GM18499 (cell line): ENCODE data around the gene B4GALT2.

Experiments used
- ATAC-seq: cut with Tn5 transposase; IDR thresholded peaks from one replicate; pipeline ENCODE4 v1.9.1; 2021; ENCODE audit warnings: moderate number of reproducible peaks; ENCODE audit not compliant: insufficient read depth, unreplicated experiment

Gene B4GALT2

DNA sequence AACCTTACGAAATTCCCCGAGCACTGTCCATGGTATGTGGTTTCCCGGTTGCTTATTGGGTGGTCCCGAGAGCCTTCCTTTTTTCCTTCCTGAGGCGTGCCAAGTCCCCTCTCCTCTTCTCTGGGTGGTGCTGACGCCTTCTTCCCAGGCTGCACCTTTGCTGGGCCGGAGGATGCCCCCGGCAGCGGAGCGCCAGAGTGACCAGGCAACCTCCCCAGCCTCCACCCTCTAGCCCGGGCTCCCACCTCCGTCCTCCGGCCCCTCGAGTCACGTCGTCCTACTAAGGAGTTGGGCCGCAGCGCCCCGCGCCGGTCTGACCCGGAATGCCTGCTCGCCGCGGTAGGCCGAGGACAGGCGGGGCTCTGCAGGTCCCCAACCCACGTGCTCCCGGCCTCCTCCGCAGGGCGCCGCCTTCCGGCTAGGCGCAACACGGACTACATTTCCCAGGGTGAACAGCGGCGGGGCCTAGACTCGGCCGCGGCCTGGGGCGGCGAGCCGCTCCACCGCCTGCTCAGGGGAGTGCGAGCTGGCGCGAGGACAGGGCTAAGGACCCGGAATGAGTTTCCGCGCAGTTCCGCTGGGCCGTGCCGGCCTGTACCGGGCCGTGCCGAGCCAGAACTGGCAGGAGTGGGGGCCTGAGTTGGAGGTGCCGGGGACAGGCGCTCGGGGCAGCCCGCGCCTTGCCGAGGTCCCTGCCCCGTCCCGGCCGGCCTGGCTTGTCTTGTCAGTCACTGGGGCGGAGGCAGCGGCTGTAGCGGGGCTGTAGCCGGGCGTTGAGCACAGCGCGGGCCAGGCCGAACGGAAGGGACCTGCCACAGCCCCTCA is 32.6 kb upstream of the B4GALT2 start, which contains the start of gene IPO13:
Gene IPO13 (plus strand): TSS at position 715 of the 825 bp plus-strand sequence. CDS start 651 bp downstream, outside the sequence.
- ATAC-seq = peak; percentile 70

DNA sequence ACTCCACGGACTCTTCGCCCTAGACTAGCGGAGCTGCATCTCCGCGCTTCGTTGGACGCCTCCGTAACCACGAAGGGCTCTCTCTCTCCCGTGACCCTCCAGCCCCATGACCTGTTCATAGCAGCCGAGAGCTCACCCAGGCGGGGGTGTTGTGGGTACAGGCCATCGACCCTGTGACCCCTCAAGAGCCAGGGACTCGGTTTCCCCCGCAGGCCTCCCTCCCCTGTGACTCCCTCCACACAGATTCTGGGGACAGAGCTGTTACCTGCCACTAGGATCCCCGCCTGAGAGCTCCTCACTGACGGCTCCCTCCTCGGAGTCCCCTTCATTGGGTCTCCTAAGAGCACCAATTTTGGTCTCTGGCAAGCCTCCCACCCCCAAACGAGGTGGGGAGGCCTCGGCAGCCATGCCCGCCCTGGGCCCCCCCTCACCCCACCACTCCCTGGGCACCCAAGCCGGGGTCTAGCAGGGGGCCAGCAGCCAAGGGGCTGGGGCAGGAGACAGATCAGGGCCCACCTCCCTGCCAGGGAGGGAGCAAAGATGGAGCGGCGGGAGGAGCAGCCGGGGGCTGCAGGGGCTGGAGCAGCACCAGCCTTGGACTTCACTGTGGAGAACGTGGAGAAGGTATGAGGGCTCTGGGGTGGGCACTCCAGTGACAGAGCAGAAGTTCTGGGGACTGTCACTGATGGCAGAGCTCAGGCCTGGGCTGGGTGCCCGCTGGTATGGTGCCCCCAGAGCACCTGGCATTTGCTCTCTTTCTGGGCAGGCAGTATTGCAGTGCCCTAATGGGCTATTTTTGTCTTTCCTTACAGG is 31.7 kb upstream of the B4GALT2 start:
- no peak for ATAC-seq

DNA sequence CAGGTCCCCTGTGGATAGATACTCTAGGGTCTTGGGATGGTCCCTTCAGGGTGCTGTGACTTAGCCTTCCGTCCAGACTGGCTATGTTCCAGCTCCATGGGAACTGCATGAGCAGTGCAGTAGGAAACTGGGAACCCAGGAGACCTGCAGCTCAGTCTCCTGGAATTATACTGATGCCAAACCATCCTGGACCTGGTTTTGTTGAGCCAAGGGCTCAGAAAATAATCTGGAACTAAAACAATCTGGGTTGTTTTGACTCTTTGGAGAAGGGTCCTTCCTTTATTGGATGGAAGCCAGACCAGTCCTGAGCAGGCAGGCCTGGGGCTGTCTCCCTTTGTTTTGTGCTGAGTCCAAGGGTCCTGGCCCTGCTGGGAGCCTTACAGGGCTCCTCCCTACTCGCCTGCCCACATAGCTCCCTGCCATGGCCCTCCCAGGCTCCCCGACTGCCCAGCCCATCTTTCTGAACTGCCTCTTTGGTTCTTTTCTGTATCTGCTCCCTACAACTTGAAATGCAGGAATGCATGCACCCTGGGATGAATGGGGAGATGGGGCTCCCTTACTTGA is 31.1 kb upstream of the B4GALT2 start:
- ATAC-seq = no peak

DNA sequence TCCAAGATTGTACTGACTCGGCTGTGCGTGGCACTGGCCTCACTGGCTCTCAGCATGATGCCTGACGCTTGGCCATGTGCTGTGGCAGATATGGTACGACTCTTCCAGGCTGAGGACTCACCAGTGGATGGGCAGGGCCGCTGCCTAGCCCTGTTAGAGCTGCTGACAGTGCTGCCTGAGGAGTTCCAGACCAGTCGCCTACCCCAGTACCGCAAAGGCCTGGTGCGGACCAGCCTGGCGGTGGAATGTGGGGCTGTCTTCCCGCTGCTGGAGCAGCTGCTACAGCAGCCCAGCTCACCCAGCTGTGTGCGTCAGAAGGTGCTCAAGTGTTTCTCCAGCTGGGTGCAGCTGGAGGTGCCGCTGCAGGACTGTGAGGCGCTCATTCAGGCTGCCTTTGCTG is 29.3 kb upstream of the B4GALT2 start:
- ATAC-seq = no peak

DNA sequence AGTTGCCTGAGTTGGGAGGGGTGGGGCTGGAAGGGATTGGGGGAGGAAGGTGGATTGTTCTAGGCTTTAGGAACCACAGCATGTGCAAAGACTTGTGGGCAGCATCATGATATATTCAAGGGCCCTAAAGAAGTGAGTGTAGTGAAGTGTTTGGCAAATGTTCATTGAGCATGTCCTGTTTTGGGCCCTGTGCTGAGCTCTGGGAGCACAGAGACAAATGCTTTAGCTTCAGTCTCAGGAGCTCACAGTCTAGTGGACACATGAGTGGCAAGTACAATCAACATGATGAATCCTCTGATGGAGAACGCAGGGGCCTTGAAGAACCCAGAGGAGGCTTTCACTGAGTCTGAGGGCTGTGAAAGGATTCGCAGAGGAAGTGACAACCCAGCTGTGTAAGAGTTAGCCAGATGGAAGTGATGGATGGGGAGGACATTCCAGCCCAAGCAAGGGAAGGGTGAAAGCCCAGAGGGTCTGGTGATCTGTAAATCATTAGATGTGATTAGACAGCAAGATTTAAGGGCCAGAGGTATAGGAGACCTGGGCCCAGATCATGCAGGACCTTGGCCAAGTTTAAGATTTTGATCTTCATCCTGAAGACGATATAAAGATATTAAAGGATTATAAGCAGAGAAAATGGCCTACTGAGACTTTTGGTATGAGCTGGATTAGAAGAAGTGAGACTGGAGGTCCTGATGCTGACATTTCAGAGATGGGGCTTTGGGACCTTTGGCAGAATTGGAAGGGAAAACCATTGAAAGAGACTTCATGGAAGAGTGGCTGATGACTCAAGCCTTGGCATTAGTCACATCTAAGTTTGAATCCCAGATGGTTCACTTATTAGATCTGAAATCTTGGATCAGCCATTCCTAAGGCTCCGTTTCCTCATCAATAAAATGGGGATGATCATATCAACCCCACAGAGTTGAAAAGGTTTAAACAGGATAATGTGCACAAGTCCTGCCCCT is 27.7 kb upstream of the B4GALT2 start:
- no peak for ATAC-seq

DNA sequence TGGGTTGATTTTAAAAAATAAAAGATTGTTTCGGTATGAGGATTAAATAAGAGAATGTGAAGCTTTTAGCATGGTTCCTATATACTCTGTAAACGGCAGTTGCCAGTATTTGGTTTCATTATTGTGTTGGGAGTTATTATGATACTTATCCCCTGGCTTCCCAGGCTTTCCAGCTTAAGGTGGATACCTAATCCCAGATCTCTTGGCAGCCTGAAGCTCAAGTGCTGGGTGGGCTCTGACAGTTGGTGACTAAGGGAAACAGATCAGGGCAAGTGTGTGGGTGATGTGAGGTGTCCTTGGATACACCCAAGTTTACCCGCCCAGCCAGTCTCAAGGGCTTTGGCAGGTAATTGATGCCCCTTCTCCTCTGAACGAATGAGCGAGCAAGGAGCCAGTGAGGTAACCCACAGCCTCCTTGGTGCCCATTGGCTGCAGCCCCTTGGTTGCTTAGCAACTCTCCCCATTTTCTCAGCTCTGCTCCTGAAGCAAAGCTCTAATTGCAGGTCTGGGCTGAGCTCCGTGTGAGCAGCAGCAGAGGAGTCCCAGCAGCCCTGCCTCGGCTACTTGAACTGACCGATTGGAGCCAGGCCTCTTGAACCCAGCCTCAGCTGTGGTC is 26.2 kb upstream of the B4GALT2 start:
- ATAC-seq = no peak

DNA sequence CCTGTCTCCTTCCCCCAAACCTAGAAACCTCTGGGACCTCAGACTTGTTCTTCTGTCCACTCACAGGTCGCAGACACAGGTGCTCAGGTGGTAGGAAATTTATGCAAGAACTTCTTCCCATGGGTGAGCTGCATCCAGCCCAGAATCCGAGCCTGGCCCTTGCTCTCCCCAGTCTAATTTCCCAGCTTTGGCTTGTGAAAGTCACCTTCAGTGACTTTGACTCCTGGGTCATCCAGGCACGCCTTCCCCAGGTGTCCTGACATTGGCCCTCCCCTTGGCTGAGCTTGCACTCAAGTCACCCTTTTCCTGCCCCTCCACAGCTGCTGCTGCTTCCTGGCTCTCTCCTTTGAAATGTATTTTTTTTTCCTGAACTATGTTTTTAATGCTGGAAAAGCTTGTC is 25.6 kb upstream of the B4GALT2 start:
- no peak for ATAC-seq

DNA sequence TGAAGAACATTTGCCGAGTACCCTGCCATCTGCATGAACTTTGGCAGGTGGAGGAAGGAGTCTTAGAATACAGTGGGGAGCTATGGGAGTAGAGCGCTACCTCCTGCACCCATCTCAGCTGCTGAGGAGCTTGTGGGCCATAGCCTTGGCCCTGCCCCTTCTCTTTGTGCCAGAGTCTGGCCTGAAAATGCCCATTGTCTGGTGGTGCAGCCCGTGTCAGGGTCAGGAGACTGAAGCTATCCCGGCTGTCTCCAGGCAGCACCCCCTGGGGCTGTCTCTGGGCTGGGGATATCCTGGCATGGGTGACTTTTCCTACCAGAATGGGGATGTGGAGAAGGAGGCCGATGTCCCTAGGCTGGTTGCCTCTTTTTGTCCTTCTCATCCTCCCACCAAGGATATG is 25.0 kb upstream of the B4GALT2 start:
- no peak for ATAC-seq

DNA sequence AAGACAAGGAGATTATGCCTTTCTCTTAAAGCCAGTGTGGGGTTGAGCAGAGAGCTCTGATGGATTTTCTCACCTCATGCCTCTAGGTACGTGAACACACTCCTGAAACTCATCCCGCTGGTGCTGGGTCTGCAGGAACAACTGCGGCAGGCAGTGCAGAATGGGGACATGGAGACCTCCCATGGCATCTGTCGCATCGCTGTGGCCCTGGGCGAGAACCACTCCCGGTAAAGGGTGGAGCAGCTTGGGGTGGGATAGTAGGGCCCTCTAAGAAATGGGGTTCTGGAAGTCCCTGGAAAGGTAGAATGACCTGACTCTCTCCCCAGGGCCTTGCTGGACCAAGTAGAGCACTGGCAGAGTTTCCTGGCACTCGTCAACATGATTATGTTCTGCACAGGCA is 22.8 kb upstream of the B4GALT2 start:
- no peak for ATAC-seq

DNA sequence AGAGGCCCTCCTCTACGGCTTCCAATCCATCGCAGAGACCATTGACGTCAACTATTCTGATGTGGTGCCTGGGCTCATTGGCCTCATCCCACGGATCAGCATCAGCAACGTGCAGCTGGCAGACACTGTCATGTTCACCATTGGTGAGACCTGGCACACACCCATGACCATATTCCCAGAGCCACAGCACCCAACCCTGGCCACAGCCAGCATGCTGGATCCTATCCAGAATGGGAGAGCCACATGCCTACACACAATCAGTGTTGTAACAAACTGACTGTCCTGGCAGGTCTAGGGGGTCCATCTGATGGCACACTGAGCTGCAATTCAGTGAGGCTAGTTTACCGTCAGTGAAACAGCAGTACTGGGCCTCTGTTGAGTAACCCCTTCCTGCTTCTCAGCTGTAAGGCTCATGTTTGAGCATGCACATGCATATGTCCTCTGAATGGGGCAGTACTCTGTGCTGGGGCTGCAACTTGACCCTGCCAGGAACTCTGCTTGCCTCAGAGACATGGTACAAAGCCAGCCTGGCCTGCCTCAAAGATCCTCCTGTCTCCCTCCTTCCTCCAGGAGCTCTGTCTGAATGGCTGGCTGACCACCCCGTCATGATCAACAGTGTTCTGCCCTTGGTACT is 21.5 kb upstream of the B4GALT2 start:
- ATAC-seq = no peak

DNA sequence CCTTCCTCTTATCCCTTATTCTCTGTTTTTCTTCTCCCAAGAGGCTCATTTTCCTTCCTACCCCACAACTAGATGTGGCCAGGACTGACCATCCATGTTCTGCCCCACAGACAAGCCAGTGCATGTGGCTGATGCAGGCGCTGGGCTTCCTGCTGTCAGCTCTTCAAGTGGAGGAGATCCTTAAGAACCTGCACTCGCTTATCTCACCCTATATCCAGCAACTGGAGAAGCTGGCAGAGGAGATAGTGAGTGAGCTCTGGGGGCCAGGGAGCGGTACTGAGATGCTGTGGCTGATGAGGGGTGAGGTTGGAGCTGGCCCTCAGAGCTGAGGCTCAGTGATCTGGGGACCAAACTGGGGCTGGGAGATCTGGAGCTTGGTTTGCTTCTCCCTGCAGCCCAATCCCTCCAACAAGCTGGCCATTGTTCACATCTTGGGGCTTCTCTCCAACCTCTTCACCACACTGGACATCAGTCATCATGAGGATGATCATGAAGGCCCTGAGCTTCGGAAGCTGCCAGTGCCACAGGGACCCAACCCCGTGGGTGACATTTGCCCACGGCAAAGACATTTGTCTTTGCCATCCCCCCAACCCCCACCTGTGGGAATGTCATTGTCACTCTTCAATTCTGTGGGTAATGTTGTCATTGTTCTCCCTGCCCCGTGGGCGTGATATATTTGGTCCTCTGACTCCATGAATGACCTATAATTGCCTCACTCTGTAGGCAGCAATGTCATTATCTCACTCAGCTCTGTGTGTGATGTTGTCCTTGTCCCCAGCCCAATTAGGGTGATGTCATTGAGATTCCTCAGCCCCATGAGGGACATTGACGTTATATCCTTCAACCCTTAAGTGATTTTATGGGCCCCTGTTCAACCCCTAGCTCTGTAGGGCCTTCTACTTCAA is 20.4 kb upstream of the B4GALT2 start:
- ATAC-seq = no peak

DNA sequence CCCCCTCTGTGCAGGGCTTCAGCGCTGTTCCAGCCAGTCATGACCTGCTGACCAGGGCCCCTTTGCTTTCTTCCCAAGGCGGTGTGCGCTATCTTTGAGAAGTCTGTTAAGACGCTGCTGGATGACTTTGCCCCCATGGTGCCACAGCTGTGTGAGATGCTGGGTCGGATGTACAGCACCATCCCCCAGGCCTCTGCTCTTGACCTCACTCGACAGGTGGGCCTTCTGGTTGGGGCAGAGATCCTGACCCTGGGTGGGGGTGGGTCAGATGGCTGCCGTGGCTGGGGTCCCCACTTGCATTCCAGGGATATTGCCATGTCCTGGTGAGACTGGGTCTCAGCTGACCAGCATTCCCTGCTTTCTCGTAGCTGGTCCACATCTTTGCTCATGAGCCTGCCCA is 18.2 kb upstream of the B4GALT2 start:
- no peak for ATAC-seq

DNA sequence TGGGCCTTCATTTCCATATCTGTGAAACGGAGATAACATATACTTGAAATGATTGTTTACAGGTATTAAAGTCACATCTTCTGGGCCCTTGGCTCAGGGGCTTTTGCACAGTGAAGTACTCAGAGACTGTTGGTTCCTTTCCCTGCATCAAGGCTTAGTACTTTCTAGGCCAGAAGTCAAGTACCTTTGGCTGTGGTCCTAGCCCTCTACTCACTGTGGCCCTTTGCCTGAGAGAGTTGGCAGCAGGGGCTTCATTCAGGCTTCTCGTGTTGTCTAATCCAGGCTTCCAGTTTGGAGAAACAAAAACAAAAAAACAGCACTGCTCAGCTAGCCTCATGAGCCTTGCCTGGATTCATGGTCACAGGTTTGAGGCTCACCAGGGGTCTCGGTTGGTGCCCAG is 17.3 kb upstream of the B4GALT2 start:
- no peak for ATAC-seq

DNA sequence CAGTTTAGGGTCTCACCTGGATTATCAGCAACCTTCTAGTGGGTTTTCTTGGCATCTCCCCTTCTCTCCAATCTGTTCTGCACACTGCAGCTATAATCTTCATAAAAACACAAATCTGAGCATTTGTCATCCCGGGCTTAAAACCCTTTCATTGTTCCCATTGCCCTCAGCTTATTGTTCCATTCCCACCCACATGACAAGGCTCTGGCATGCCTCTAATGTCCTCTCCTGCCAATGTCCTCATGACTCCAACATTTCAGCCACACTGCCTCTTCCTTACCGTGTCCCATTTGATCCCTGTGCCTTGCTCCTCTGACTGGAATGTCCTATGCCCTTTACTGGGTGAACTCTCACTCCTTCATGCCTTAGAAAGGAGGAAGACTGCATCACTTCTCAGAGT is 16.7 kb upstream of the B4GALT2 start:
- no peak for ATAC-seq

DNA sequence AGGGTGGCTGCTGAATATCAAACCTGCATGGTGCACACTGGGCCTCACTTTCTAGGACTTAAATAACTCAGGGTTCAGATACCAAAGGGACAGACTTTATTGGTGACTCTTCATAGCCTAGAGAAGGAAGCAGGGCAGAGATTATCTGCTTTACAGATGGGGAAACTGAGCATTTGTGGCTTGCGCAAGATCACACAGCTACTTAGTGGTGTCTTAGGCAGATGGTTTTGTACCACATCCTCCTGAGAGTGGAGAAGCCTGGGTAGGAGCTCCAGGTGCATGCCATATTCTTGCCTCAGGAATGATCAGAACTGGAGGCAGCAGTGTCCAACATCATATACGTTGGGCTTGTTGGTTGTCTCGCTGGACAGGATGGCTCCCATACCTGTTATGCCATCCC is 16.0 kb upstream of the B4GALT2 start:
- ATAC-seq = no peak

DNA sequence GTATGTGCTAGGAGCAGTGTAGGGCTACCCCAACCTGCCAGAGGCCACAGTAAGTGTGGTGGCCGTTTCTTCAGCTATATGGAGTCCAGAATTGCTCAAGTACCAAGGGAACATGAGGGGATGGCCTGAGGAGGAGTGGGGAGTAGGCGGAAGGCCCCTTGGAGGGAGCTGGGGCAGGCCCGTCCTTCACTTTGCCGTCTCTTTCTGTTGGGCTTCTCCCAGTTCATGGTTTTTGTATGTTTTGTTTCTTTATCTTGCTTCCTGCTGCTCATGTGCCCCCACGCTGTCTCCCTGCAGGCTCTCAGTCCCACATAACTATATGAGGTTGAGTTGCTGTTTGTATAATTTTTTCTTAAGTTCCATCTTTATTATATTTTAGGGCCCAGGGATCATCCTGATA is 15.1 kb upstream of the B4GALT2 start:
- no peak for ATAC-seq

DNA sequence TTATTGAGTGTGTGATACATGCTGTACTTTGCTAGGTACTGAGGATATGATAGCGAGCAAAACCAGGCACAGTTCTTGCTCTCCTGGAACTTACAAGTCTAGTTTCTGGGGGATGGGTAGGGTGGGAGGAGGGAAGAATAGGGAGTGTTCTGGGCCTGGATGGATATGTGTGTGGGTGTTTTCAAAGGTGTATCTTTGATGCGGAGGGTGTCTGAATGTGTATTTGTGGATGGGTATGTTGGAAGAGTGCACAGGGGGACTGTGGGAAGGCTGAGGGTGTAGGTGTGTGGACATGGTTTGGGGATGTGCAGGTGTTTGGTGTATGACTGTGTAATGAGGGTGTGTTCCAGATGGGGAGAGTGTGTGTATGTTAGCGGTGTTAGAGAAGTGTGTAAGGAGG is 13.7 kb upstream of the B4GALT2 start:
- ATAC-seq = no peak

DNA sequence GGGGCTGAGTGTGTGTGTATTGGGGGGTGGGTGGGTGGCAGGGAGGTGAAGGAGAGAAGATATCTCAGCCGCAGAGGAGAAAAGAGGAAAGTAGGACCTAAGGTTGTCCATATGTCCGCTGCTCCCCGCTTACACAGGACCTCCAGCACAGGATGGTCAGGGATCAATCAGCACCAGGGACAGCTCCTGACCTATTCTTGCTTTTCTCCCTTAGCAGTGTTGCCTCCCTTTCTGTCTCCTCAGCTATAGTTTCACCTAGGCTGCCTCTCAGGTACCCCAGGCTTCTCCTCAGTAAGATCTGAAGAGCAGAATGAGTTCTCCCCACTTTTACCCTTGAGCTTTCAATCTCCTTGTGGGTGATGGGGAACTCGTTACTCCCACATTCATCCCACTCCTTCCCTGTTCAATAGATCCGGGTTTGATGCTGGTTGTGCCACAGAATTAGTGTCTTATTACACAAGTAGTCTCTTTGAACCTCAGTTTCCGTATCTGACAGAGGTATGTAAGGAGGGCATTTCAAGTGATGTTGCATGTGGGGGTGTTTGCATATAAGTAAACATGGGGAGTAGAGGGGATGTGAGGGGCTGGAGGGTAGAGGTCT is 10.6 kb upstream of the B4GALT2 start:
- no peak for ATAC-seq
